ENCODE data around the gene RCBTB1.

DNA sequence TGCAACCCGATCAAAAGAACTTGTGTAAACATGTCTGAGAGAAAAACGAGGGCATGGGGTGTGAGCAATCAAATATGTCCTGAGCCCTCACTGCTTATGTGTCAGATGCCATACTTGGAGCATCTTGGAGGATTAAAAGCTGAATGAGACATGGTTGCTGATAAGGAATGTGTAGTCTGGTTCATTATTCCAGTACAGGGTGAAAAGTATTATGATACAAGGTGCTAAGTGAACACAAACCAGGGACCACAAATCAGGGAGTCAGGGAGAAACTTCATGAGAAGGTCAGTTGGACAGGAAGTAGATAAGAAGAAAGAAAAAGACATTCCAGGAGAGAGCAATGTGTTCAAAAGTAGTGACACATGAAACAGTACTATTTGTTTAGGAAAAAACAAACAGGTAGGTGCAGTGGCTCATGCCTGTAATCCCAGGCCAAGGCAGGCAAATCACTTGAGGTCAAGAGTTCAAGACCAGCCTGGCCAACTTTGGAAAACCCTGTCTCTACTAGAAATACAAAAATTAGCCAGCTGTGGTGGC, 2.0 kb upstream of the RCBTB1 start:
- TF ChIP-seq ZNF274 (IDR thresholded peaks at IDR 0.05; ENCODE audit: low read depth, low read length) (no peak), SUZ12 (IDR thresholded peaks at IDR 0.05; ENCODE audit: extremely low read depth, insufficient read depth, insufficient read length) (no peak), YY1 (IDR thresholded peaks at IDR 0.05; ENCODE audit: insufficient read depth, insufficient read length) (no peak)
